GM13977 (cell line): Measurements from ENCODE around the gene ZNF333.

Experiments
- DNase-seq: peaks from one replicate; pipeline ENCODE4 v3.0.0; 2012; ENCODE audit warnings: low spot score
- in situ Hi-C: fragments of 300-500 bp; cut with MboI; formaldehyde crosslinking; loops from one replicate; pipeline ENCODE4 v1.12.0; 2022; ENCODE audit warnings: low sequenced_read_pairs, low pct_unique_long_range_greater_than_20kb, mixed read lengths, inconsistent platforms; ENCODE audit not compliant: unreplicated experiment
- TF ChIP-seq, protein P1 (sequence below): IDR thresholded peaks from 2 replicates; pipeline ENCODE4 v1.5.1; 2012; ENCODE audit warnings: mild to moderate bottlenecking, control low read depth; ENCODE audit not compliant: insufficient read depth; ENCODE audit errors: extremely low read depth, missing control alignments

Gene ZNF333

DNA sequence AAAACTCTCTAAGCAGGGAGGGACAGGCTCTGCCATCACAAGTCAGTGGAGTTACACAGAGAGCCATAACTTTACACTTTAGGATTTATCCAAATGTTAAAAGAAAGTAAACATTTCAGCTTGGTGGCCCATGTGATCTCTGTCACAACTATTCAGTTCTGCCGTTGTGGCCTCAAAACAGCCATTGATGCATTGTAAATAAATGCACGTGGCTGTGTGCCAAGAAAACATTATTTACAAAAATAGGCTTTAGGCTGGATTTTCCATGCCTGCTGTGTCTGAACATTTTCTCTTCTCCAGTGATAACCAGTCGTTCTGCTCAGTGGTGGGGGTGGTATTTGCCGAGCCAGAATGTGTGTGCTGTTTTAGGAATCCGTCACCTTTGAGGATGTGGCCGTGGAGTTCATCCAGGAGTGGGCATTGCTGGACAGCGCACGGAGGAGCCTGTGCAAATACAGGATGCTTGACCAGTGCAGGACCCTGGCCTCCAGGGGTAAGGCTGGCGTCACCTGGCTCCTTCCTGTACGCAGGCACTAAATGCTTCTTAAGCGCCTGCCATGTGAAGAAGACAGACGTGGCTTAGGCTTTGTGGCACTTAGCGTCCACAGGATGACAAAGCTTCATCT, 4.9 kb downstream of the ZNF333 start:
- DNase-seq: no peak
- in situ Hi-C loops: no loop called here
- TF ChIP-seq, protein P1, sequence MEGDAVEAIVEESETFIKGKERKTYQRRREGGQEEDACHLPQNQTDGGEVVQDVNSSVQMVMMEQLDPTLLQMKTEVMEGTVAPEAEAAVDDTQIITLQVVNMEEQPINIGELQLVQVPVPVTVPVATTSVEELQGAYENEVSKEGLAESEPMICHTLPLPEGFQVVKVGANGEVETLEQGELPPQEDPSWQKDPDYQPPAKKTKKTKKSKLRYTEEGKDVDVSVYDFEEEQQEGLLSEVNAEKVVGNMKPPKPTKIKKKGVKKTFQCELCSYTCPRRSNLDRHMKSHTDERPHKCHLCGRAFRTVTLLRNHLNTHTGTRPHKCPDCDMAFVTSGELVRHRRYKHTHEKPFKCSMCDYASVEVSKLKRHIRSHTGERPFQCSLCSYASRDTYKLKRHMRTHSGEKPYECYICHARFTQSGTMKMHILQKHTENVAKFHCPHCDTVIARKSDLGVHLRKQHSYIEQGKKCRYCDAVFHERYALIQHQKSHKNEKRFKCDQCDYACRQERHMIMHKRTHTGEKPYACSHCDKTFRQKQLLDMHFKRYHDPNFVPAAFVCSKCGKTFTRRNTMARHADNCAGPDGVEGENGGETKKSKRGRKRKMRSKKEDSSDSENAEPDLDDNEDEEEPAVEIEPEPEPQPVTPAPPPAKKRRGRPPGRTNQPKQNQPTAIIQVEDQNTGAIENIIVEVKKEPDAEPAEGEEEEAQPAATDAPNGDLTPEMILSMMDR: no peak

DNA sequence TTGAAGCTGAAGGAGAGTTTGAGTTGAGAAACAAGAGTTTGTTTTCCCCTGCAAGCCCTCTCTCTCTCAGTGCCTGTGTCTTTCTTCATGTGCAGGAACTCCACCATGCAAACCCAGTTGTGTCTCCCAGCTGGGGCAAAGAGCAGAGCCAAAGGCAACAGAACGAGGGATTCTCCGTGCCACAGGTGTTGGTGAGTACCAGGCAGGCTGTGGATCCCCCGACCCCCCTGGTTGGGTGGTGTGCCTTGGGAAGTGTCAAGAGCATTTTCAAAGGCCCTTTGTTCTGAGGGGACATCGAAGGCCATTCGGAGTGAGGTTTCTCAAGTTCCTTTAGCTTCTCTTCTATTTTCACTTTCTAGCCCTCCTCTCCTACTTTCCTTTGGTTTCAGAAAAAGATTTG, 5.6 kb downstream of the ZNF333 start:
- no peak for DNase-seq
- TF ChIP-seq, protein P1: no peak
- in situ Hi-C loops: no loop called here

DNA sequence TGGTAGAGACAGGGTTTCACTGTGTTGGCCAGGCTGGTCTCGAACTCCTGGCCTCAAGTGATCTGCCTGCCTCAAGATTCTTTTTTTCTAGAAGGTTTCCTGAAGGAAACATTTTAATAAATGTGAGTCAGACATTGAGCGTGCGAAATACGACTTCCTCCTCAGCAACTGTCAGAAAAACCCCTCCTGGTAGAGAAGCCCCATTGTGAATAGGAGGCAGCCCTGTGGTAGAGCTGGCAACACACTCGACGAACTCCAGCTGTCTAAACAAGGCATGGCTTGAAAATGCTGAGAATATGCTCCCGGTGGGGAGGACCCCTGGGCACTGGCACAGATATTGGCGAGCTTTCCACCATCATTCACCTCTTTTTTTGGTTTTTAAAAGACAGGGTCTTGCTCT, 9.8 kb downstream of the ZNF333 start:
- no peak for DNase-seq
- in situ Hi-C loops: no loop called here
- TF ChIP-seq, protein P1: no peak

DNA sequence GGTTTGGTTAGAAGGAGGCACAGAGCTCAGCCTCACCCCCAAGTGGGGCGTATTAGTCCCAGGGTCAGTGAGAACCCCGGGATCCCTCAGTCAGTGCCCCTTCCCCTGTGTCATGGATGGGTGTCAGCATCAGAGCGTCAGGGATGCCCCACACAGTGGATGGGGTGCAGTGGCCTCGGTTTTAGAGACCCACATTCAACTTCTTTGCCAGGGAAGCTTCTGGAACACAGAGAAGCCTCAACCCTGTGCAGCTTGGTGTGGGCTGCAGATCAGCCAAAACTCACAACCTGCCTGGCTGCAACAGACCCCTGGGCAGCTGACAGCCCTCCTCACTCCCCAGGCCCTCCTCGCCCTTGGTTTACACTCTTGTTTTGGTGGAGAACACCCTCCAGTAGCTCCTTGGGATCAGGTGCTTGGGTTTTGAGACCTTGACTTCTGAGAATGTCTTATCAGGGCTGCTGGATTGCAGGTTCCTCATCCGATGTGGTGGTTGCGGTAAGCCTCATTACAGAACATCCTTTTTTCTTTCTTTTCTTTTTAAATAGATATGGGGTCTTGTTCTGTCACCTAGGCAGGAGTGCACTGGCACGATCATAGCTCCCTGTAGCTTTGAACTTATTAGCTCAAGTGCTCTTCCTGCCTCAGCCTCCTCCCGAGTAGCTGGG, 11.0 kb downstream of the ZNF333 start:
- TF ChIP-seq, protein P1: no peak
- in situ Hi-C loops: no loop called here
- DNase-seq: no peak

DNA sequence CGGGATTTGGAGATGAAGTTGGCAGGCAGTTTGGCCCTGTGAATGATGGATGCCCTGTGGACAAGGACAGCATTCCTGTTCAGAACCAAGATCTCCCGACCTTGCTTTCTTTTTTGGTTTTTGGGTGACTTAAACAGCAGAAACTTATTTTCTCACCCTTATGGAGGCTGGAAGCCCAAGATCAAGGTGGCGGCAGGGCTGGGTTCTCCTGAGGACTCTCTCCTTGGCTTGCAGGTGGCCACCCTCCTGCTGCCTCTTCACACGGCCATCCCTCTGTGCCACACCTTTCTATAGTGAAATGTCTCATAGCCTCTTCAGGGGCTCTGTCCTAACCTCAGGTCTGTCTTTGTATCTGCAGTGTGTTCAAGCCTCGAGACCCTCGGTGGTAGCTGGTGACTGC, 14.0 kb downstream of the ZNF333 start:
- TF ChIP-seq, protein P1: no peak
- in situ Hi-C loops: no loop called here
- DNase-seq: no peak

DNA sequence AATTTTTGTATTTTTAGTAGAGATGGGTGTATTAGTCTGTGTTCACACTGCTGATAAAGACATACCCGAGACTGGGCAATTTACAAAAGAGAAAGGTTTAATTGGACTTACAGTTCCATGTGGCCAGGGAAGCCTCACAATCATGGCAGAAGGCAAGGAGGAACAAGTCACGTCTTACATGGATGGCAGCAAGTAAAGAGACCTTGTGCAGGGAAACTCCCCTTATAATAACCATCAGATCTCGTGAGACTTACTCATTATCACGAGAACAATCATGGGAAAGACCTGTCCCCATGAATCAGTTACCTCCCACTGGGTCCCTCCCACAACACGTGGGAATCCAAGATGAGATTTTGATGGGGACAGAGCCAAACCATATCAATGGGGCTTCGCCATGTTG, 14.6 kb downstream of the ZNF333 start:
- TF ChIP-seq, protein P1: no peak
- in situ Hi-C loops: no loop called here
- no peak for DNase-seq
